Measurements from ENCODE around the gene PCDH7. TPM values are rescaled to one million over a fixed set of nuclear protein-coding genes. Genes with fewer than 3 reads are reported as not detected.

The PCDH7 gene
- polyA plus RNA-seq, 1 experiment: 15.3 TPM

DNA sequence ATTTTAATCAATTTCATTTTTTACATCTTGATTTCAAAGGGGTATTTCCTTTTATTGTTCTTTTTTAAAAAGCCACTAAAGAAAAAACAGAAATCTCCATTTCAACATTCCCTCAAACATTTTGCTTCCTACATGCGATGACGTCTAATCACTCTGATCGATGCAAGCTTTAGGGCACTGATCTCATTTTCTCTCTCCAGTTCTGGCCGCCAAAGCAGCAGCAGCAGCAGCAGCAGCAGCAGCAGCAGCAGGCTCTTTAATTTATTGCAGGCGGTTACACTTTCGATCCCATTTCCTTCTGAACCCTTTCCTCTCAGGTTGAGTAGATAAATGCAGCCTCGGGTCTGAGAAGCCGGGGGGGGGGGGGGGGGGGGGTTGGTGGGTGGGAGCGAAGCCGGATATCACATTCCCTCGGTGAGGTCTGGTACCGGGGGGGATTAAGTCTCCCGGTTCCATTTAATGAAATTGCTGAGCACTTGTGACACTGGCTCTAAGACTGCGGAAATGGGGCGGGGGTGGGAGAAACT lies 3.4 kb upstream of the PCDH7 start:
- no peak for TF ChIP-seq CTCF (IDR thresholded peaks at IDR 0.05; ENCODE audit: insufficient read depth, low read depth, low read length)
- ChIA-PET POLR2A (no interaction called here), CTCF (no interaction called here)
- DNase-seq (ENCODE audit: low read depth): no peak
- Histone ChIP-seq H3K4me3 (ENCODE audit: low read depth, low read length) (peak overlapping the region; percentile 58), H3K36me3 (ENCODE audit: control insufficient read depth, insufficient read depth, low read length) (no peaks in the 10 kb centered on the region), H3K27me3 (ENCODE audit: control insufficient read depth, insufficient read depth, low read length) (peaks cover 4% of the 10 kb centered on the region; the same call in 1 of the 2 replicates)

- ChIA-PET CTCF (no interaction called here), POLR2A (no interaction called here)
- H3K36me3 ChIP-seq (ENCODE audit: control insufficient read depth, insufficient read depth, low read length): no peaks in the 10 kb centered on the region
- 0 out of 2 replicates have a peak, but pooled peaks have one; percentile 5 for TF ChIP-seq CTCF (IDR thresholded peaks at IDR 0.05; ENCODE audit: insufficient read depth, low read depth, low read length)
- peaks cover 6% of the 10 kb centered on the region for H3K27me3 ChIP-seq (ENCODE audit: control insufficient read depth, insufficient read depth, low read length)
- peak overlapping the region; percentile 58 for H3K4me3 ChIP-seq (ENCODE audit: low read depth, low read length)
- DNase-seq (ENCODE audit: low read depth): no peak
Observed at GRCh38 chr4:30717208-30718020, 2.8 kb upstream of the PCDH7 start.

- ChIA-PET POLR2A (no interaction called here), CTCF (no interaction called here)
- no peak for DNase-seq (ENCODE audit: low read depth)
Observed at GRCh38 chr4:30718021-30718542, 2.1 kb upstream of the PCDH7 start.

GRCh38 chr4:30718641-30719453 lies 1.3 kb upstream of the PCDH7 start:
- ChIA-PET POLR2A (no interaction called here), CTCF (interaction anchor here (1.0 to 1.4 kb wide), 3 partner anchors 9 to 326 kb away, joined by 3 to 4 read pairs (median 3); no protein-coding TSS in a partner anchor)
- DNase-seq (ENCODE audit: low read depth): no peak
- TF ChIP-seq CTCF (IDR thresholded peaks at IDR 0.05; ENCODE audit: insufficient read depth, low read depth, low read length): peak; percentile 14; the same call in 1 of the 2 replicates
- H3K36me3 ChIP-seq (ENCODE audit: control insufficient read depth, insufficient read depth, low read length): no peaks in the 10 kb centered on the region
- peaks cover 8% of the 10 kb centered on the region for H3K27me3 ChIP-seq (ENCODE audit: control insufficient read depth, insufficient read depth, low read length)
- peak overlapping the region; percentile 49 for H3K4me3 ChIP-seq (ENCODE audit: low read depth, low read length)

More at GRCh38 chr4:30718021-30718542, 2.1 kb upstream of the PCDH7 start:
- no peak for TF ChIP-seq CTCF (IDR thresholded peaks at IDR 0.05; ENCODE audit: insufficient read depth, low read depth, low read length)
- Histone ChIP-seq H3K27me3 (ENCODE audit: control insufficient read depth, insufficient read depth, low read length) (peaks cover 8% of the 10 kb centered on the region), H3K36me3 (ENCODE audit: control insufficient read depth, insufficient read depth, low read length) (no peaks in the 10 kb centered on the region), H3K4me3 (ENCODE audit: low read depth, low read length) (peak overlapping the region; percentile 58)
